OCI-M1 (cell line): ENCODE results near the gene SLC26A3.

ENCODE experiments used
- DNase-seq: peaks from one replicate; lab custom pipeline; 2025; lab: John Stamatoyannopoulos, UW

SLC26A3 gene

DNA sequence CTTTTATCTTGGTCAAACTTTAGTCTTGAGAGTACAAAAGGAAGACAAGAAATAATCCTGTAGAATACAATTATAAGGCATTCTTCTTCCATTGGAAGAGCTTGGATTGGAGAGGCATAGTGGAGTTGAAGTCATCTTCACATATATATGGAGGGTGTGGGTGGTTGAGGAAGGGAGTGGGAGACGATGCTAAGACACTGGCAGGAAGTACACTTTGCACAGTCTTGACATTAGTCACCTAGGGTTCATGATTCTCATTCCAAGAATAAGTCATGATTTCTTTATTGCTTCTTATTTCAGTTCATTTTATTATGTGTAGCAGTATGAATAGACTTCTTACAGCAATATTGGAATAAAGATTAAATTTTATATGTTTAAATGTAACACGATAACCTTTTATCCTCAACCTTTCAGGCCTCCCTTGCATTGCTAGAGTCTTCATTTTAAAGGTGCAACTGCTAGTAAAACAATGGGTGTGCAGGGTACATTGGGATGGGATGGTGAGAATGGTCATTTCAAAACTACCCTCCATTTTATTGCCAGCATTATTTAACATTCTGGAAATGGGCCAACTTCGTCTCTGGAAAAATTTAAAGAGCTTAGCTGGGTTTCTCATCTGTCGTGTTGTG, 12.3 kb upstream of the SLC26A3 start:
- no peak for DNase-seq

DNA sequence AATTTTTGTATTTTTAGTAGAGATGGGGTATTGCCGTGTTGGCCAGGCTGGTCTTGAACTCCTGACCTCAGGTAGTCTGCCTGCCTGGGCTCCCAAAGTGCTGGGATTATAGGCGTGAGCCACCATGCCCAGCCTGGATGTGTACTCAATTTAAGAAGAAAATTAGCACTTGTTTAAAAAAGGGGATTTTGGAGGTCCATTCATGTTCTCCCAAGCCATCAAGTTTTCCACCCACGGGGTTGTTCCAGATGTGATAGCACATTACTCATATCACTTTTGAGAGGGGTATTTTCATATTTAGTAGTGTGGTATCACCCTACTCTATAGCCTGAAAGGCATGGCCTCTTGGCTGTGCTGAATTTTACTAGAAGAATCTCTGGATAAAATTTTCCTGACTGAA, 10.5 kb upstream of the SLC26A3 start:
- no peak for DNase-seq

DNA sequence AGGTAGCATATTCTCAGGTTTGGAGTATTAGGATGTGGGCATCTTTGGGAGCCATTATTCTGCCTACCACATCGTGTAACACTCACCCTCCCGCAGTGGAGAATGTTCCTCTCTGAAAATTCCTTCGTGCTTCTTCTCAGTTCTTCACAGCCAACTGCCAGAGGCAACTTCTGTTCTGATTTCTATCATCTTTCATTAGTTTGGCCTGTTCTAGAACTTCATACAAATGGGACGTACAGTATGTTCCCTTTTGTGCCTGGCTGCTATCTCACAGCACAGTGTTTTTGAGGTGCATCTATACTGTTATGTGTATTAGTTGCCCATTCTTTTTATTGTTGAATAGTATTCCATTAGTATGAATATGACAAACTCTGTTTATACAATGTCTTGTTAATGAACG, 8.9 kb upstream of the SLC26A3 start:
- no peak for DNase-seq

DNA sequence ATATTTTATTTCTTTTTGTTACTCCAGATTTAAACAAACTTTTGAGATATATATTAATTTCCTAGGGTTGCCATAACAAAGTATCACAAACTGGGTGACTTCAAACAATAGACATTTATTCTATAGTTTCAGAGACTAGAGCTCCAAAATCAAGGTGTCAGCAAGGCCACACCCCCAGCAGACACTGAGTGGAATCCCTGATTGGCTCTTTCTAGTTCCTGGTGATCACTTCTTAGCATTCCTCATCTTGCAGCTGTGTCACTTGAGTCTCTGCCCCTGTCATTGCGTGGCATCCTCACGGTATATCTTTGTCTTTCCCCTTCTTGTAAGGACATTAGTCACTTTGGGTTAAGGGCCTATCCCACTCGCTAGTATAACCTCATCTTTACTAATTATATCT, 7.6 kb upstream of the SLC26A3 start:
- no peak for DNase-seq

GRCh38 chr7:107809179-107809578, 6.2 kb upstream of the SLC26A3 start:
- DNase-seq: no peak

DNA sequence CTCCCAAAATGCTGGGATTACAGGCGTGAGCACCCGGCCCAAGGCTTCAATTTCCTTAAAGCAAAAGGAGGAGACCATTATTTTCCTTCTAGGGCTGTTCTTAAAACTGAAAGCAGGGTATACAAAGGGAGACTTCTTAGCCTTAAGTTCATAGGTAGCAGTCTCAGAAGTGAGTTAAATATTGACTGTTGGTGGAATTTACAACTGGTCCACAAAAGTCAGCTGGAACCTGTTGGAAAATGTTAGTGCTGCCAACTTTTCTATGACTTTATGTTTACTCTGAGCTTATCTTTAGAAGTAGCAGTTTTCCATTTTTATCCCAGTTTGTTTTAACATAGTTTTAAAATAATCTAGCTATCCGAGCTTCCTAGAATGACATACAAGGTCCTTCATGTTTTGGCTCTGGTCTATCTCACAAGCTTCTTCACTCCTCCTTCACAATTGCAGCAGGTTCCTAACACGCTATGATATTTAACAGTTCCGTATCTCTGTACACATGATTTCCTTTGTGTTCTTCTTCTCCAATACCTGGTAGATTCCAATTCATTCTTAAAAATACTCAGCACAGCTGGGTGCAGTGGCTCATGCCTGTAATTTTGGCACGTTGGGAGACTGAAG, 3.3 kb downstream of the SLC26A3 start:
- DNase-seq: no peak

DNA sequence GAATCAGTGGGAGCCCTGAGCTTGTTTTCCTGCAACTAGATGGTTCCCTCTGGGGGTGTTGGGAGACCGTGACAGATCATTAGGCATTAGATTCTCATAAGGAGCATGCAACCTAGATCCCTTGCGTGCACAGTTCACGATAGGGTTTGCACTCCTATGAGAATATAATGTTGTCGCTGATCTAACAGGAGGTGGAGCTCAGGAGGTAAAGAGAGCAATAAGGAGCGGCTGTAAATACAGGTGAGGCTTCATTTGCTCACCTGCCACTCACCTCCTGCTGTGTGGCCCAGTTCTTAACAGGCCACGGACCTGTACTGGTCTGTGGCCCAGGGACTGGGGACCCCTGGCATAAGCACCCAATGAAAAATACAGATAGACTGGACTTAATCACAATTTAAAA, 10.7 kb downstream of the SLC26A3 start:
- no peak for DNase-seq

DNA sequence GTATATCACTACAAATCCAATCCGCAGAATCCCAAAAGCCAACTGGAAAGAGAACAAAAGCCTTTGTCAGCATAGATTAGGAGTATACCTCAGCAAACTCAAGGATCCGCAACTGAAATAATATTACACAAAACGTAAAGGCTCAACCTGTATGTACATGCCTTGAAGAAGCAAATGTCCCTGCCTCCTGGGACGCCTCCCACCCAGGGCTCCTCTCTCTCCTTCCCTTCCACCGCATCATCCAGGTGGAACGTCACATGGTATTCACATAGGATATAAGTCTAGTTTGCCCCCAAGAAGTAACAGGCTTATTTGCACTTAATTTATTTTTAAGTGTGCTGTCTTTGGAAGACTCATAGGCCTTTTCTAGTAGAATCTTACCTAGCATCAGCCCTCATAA, 13.4 kb downstream of the SLC26A3 start:
- no peak for DNase-seq

GRCh38 chr7:107788662-107789061, 14.4 kb downstream of the SLC26A3 start:
- no peak for DNase-seq

- no peak for DNase-seq
These were observed 14.8 kb downstream of the SLC26A3 start for GRCh38 chr7:107788216-107788615.

DNA sequence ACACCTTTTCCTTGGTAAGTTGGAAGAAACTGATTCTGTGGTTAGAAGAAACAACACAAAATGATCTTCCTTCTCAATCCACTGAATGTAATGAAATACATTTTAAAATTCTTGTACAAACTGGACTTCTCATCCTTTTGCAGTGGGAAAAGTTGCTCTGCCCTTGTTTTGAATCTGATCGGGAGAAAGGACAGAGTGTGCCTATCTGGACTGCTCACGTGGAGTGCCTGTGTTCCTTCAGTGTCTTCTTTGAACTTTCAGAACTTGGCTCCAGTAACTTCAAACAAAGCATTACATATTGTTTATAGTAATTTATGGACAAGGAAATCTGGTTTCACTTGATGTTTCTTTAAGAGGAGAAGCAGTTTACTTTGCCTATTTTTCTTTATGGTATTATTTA, 17.1 kb downstream of the SLC26A3 start:
- no peak for DNase-seq

- DNase-seq: no peak
These were observed 17.9 kb downstream of the SLC26A3 start for GRCh38 chr7:107785170-107785569.

DNA sequence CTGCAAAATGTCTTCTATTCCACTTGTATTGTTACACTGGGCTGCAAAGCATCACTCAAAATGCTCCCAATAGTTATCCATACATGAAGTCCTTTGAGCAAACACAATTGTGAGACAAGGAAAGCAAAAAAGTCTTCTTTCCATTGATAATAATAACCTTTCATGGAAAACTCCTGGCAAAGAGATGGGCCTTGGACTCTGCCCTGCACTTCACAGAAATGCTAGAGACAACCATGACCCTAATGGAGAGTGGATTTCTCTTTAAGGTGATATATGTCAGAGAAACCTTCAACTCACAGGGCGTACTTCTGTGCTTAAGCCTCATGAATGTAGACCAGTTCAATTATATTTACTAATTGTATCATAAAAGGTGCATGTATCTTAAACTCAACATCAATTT, 19.4 kb downstream of the SLC26A3 start:
- no peak for DNase-seq

- no peak for DNase-seq
These were observed 20.6 kb downstream of the SLC26A3 start for GRCh38 chr7:107782374-107782773.

- no peak for DNase-seq
These were observed 23.4 kb downstream of the SLC26A3 start for GRCh38 chr7:107779647-107780099.

- no peak for DNase-seq
These were observed 24.7 kb downstream of the SLC26A3 start for GRCh38 chr7:107778283-107778682.

- DNase-seq: no peak
These were observed 25.3 kb downstream of the SLC26A3 start for GRCh38 chr7:107777702-107778101.

- DNase-seq: no peak
These were observed 30.0 kb downstream of the SLC26A3 start for GRCh38 chr7:107773027-107773426.

DNA sequence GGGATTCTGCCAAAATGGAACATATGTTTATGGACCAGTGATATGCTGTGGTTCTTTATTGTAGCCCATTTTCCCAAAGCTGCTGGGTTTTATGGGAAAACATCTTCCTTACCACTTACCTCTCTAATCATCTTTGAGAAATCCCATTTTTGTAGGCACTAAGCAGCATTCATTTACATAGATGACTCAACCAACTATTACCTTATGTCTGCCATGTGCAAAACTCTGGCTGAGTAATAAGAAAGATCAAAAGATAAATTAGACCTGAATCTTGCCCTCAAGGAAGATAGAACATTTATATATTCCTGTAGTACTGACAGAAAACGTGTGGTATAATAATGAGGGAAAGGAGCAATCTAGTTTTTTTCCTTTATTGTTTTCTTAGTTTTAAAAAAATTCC, 34.8 kb downstream of the SLC26A3 start:
- no peak for DNase-seq

- no peak for DNase-seq
These were observed 35.6 kb downstream of the SLC26A3 start for GRCh38 chr7:107767391-107767790.

- DNase-seq: no peak
These were observed 44.4 kb downstream of the SLC26A3 start for GRCh38 chr7:107758667-107759066.

DNA sequence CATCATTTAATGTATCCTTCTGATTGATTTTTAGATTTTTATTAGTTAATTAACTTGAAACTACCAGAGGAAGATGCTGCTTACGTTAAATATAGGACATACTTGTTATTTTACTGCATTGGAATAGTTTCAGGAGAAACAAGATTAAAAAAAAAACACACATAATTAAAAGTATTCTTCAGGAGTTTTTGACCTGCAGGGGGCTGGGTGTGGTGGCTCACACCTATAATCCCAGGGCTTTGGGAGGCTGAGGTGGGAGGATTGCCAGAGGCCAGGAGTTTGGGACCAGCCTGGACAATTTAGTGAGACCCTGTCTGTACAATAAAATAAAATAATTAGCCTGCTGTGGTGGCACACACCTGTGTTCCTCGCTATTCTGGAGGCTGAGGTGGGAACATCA, 48.4 kb downstream of the SLC26A3 start:
- no peak for DNase-seq

DNA sequence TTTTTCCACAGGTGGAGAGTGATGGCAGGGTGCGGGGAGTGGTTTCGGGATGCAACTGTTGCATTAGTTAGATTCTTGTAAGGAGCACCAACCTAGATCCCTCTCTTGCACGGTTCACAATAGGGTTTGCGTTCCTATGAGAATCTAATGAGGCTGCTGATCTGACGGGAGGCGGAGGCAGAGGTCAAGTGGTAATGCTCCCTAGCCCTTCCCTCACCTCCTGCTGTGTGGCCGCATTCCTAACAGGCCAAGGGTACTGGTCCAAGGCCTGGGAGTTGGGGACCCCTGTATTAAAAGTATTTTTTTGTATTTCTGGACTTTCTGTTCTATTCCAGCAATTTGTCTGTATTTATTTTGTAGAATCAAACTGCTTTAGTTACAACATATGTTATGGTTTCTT, 51.9 kb downstream of the SLC26A3 start:
- DNase-seq: no peak

GRCh38 chr7:107746006-107746405, 57.0 kb downstream of the SLC26A3 start:
- no peak for DNase-seq
